Measurements from ENCODE around the gene SIAH3. TPM values are rescaled to one million over a fixed set of nuclear protein-coding genes. Genes with fewer than 3 reads are reported as not detected.

Gene SIAH3, protein sequence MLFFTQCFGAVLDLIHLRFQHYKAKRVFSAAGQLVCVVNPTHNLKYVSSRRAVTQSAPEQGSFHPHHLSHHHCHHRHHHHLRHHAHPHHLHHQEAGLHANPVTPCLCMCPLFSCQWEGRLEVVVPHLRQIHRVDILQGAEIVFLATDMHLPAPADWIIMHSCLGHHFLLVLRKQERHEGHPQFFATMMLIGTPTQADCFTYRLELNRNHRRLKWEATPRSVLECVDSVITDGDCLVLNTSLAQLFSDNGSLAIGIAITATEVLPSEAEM
- not detected in 2 replicates for total RNA-seq

DNA sequence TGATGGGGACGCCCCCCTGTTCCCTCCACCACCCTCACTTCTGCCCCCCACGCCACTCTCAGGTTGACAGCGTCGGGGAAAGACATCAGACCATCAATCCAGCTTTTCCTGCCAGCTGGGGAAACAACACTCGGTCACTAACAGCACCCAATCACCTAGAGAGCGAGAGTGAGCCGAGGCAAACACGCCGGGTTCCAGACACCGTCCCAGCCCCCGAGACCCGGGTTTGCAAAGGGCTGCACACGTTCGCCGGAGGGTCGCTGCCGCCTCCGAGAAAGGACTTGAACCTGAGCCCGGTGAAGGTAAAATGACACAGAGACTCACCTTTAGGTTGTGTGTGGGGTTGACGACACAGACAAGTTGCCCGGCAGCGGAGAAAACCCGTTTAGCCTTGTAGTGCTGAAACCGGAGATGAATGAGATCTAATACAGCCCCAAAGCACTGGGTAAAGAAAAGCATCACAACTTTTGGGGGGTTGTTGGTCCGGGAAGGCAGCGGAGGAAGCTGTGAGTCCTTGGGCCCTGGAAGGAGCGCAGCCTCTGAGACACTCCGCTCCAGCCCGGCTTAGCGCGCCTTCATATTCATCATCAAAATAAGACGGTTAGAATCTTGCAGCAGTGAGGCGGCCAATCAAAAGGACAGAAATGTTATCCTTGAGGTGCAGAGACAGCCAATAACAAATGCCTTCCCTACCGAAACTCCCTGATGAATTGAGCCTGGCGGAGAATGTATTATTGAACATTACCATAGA, at the start of gene SIAH3:
Gene SIAH3, minus strand, starts transcription at position 583 of the 751 bp plus-strand sequence. Its CDS starts 124 bp downstream, at position 459.

Other genes starting within 250 kb of the SIAH3 start
- not detected in 2 replicates for gene ERICH6B, start 236.0 kb downstream of the SIAH3 start, total RNA-seq
- not detected in 2 replicates for gene CBY2, start 149.4 kb downstream of the SIAH3 start, total RNA-seq
- gene ZC3H13, start 201.0 kb upstream of the SIAH3 start, total RNA-seq: 16.8 and 17.6 TPM in 2 replicates

Measured in aortic smooth muscle cell (primary cell).